Measurements from ENCODE around the gene NOL4L. TPM values are rescaled to one million over a fixed set of nuclear protein-coding genes. Genes with fewer than 3 reads are reported as not detected.

The NOL4L gene
- total and polyA plus RNA-seq, 8 donors: 3.8 to 54.0 (median 15.0) TPM

- intact Hi-C loops (cut with DNase I; ENCODE audit: low total_unique reads): no loop called here
- Histone ChIP-seq H3K4me1 (peaks cover 3 to 18% (median 8%) of the 10 kb centered on the region in 4 donors), H3K4me3 (no peak overlapping the region), H3K36me3 (peaks cover 0 to 32% (median 16%) of the 10 kb centered on the region in 4 donors), H3K27me3 (no peaks in the 10 kb centered on the region), H3K9me3 (no peaks in the 10 kb centered on the region), H3K27ac (no peak overlapping the region)
- 81 to 87% (median 85%) methylated on average over 11 of the region's 11 CpGs for WGBS, 5 donors
- DNase-seq: no peak
- no peak for TF ChIP-seq EP300 (IDR thresholded peaks at IDR 0.05)
Observed at GRCh38 chr20:32397567-32398084, 187.5 kb downstream of the NOL4L start.

- Histone ChIP-seq H3K36me3 (peaks cover 0 to 36% (median 20%) of the 10 kb centered on the region in 4 donors), H3K27me3 (no peaks in the 10 kb centered on the region), H3K4me3 (no peak overlapping the region), H3K4me1 (peaks cover 3 to 21% (median 13%) of the 10 kb centered on the region in 4 donors), H3K9me3 (no peaks in the 10 kb centered on the region), H3K27ac (no peak overlapping the region)
- TF ChIP-seq POLR2AphosphoS5 (IDR thresholded peaks at IDR 0.05) (no peak), EP300 (IDR thresholded peaks at IDR 0.05) (no peak), POLR2A (IDR thresholded peaks at IDR 0.05) (no peak), CTCF (IDR thresholded peaks at IDR 0.05) (no peak)
- intact Hi-C loops (cut with DNase I; ENCODE audit: low total_unique reads): no loop called here
- 63 to 87% (median 71%) methylated on average over 3 of the region's 3 CpGs for WGBS, 5 donors
- no peak for DNase-seq
Observed at GRCh38 chr20:32396646-32397160, 188.4 kb downstream of the NOL4L start.

- no peaks in the 10 kb centered on the region for H3K27me3 ChIP-seq
- H3K4me1 ChIP-seq: peaks cover 3 to 34% (median 22%) of the 10 kb centered on the region in 4 donors
- intact Hi-C loops (cut with DNase I; ENCODE audit: low total_unique reads): no loop called here
- no peak overlapping the region for H3K4me3 ChIP-seq
- DNase-seq: no peak
- TF ChIP-seq EP300 (IDR thresholded peaks at IDR 0.05) (no peak), POLR2AphosphoS5 (IDR thresholded peaks at IDR 0.05) (no peak), CTCF (IDR thresholded peaks at IDR 0.05) (no peak), POLR2A (IDR thresholded peaks at IDR 0.05) (no peak)
- no peaks in the 10 kb centered on the region for H3K9me3 ChIP-seq
- WGBS, 5 donors: 95 to 97% (median 97%) methylated on average over 3 of the region's 3 CpGs
- H3K27ac ChIP-seq: no peak overlapping the region
- H3K36me3 ChIP-seq: peaks cover 0 to 47% (median 27%) of the 10 kb centered on the region in 4 donors
Observed at GRCh38 chr20:32395066-32395465, 190.1 kb downstream of the NOL4L start.

Other genes starting within 250 kb of the NOL4L start
- gene ASXL1, start 227.0 kb downstream of the NOL4L start, total RNA-seq: 100 to 1,000 TPM in 2 of 5 donors, 10 to 100 TPM in 3; 50.4 to 185 (median 75.5) TPM
- gene ASXL1, start 227.0 kb downstream of the NOL4L start, polyA plus RNA-seq: 10 to 100 TPM in 1 of 3 donors, 1 to 10 TPM in 2; 9.0 to 14.2 (median 9.7) TPM
- gene C20orf203, start 88.6 kb upstream of the NOL4L start, total RNA-seq: under 1 TPM in 1 of 5 donors, not detected in 4; 0.37 TPM
- under 1 TPM in 1 of 3 donors, not detected in 2; 0.03 TPM for gene C20orf203, start 88.6 kb upstream of the NOL4L start, polyA plus RNA-seq
- gene COMMD7, start 158.1 kb upstream of the NOL4L start, total RNA-seq: 10 to 100 TPM in 3 of 5 donors, 1 to 10 TPM in 2; 3.8 to 28.4 (median 19.6) TPM
- 10 to 100 TPM; 36.9 to 61.9 (median 60.9) TPM for gene COMMD7, start 158.1 kb upstream of the NOL4L start, polyA plus RNA-seq
- 10 to 100 TPM in 1 of 5 donors, 1 to 10 TPM in 2, not detected in 2; 1.0 to 17.0 (median 1.1) TPM for gene DNMT3B, start 177.1 kb upstream of the NOL4L start, total RNA-seq
- gene DNMT3B, start 177.1 kb upstream of the NOL4L start, polyA plus RNA-seq: under 1 TPM; 0.31 to 0.73 (median 0.31) TPM
- gene MAPRE1, start 234.6 kb upstream of the NOL4L start, total RNA-seq: 100 to 1,000 TPM in 1 of 5 donors, 10 to 100 TPM in 4; 24.5 to 143 (median 62.2) TPM
- 10 to 100 TPM; 26.3 to 57.9 (median 49.7) TPM for gene MAPRE1, start 234.6 kb upstream of the NOL4L start, polyA plus RNA-seq